Ishikawa (cell line): Measurements from ENCODE around the gene FBXW11.

ENCODE experiments used
- EGR1 ChIP-seq: IDR thresholded peaks from 2 replicates; pipeline ENCODE4 v1.6.1; 2012
- EP300 ChIP-seq: IDR thresholded peaks from 2 replicates; pipeline ENCODE4 v1.6.1; 2012; ENCODE audit warnings: borderline replicate concordance
- FOXM1 ChIP-seq: IDR thresholded peaks from 2 replicates; pipeline ENCODE4 v1.6.1; 2012; ENCODE audit warnings: low read depth, borderline replicate concordance
- RAD21 ChIP-seq: IDR thresholded peaks from 2 replicates; pipeline ENCODE4 v1.6.1; 2012; ENCODE audit warnings: low read depth
- TF ChIP-seq, protein P1 (sequence below): IDR thresholded peaks from 2 replicates; pipeline ENCODE4 v1.6.1; 2012

GRCh38 chr5:171955761-171956160, 50.7 kb downstream of the FBXW11 start:
- TF ChIP-seq RAD21 (no peak), FOXM1 (no peak), EP300 (no peak), EGR1 (no peak)
- TF ChIP-seq, protein P1, sequence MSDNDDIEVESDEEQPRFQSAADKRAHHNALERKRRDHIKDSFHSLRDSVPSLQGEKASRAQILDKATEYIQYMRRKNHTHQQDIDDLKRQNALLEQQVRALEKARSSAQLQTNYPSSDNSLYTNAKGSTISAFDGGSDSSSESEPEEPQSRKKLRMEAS, result no peak
